Smooth muscle cell (in vitro differentiated cells): ENCODE results near the gene SH3GL2. TPM values are rescaled to one million over a fixed set of nuclear protein-coding genes. Genes with fewer than 3 reads are reported as not detected.

Experiments
- DNase-seq: peaks from one replicate; lab custom pipeline; 2025; ENCODE audit not compliant: unreplicated experiment; lab: John Stamatoyannopoulos, UW
- H2AFZ ChIP-seq: fragments of 200-600 bp; sonication (generic); 2 replicates; pipeline ENCODE4 v1.6.0; 2016; ENCODE audit warnings: antibody characterized with exemption, low read depth, mild to moderate bottlenecking
- H3F3A ChIP-seq: fragments of 200-600 bp; sonication (generic); 2 replicates; pipeline ENCODE4 v1.6.0; 2017; ENCODE audit warnings: antibody characterized with exemption, low read depth
- H3K27ac ChIP-seq: fragments of 200-600 bp; sonication (generic); 2 replicates; pipeline ENCODE4 v1.5.1; 2016; ENCODE audit warnings: low read depth, mild to moderate bottlenecking
- H3K27me3 ChIP-seq: fragments of 200-600 bp; sonication (generic); 2 replicates; pipeline ENCODE4 v1.6.1; 2016; ENCODE audit warnings: low read depth, mild to moderate bottlenecking
- H3K36me3 ChIP-seq: fragments of 200-600 bp; sonication (generic); 2 replicates; pipeline ENCODE4 v1.5.1; 2016; ENCODE audit warnings: low read depth
- H3K4me1 ChIP-seq: fragments of 200-600 bp; sonication (generic); 2 replicates; pipeline ENCODE4 v1.5.1; 2016; ENCODE audit warnings: low read depth
- H3K4me2 ChIP-seq: fragments of 200-600 bp; sonication (generic); 2 replicates; pipeline ENCODE4 v1.6.0; 2016; ENCODE audit warnings: mild to moderate bottlenecking
- H3K4me3 ChIP-seq: fragments of 200-600 bp; sonication (generic); 2 replicates; pipeline ENCODE4 v1.5.1; 2016; ENCODE audit warnings: mild to moderate bottlenecking
- H3K79me2 ChIP-seq: fragments of 200-600 bp; sonication (generic); 2 replicates; pipeline ENCODE4 v1.6.0; 2016; ENCODE audit warnings: low read depth, mild to moderate bottlenecking
- H3K9ac ChIP-seq: fragments of 200-600 bp; sonication (generic); 2 replicates; pipeline ENCODE4 v1.6.0; 2016; ENCODE audit warnings: low read depth
- H3K9me3 ChIP-seq: fragments of 200-600 bp; sonication (generic); replicated peaks from 2 replicates; pipeline ENCODE4 v1.5.1; 2016; ENCODE audit warnings: low read depth
- H4K20me1 ChIP-seq: fragments of 200-600 bp; sonication (generic); 2 replicates; pipeline ENCODE4 v1.6.0; 2016; ENCODE audit warnings: low read depth
- WGBS: methylation state at CpG from one replicate; pipeline ENCODE4 v1.1.7; 2016; ENCODE audit warnings: low lambda C conversion rate; 5-methylcytosine and 5-hydroxymethylcytosine counted together
- polyA plus RNA-seq: library from polyadenylated mRNA; unstranded; fragments of >200 nt; fragmentation: Nextera tagmentation; extraction: Ambion mirVana; gene quantifications from 2 replicates; pipeline ENCODE4 v1.2.1, GENCODE V29; 2016
- total RNA-seq: library from RNA; depleted of rRNA; stranded (reverse); fragments of >200 nt; gene quantifications from 2 replicates; pipeline ENCODE4 v1.2.3, GENCODE V29; 2014
- TF ChIP-seq, protein P1 (sequence below): fragments of 200-600 bp; sonication (generic); IDR thresholded peaks from 2 replicates; pipeline ENCODE4 v1.5.1; 2017; ENCODE audit warnings: borderline replicate concordance, mild to moderate bottlenecking, antibody characterized with exemption; ENCODE audit not compliant: insufficient read depth, poor library complexity, severe bottlenecking

Gene SH3GL2
- total and polyA plus RNA-seq, 2 experiments from 2014 or later, result not detected

DNA sequence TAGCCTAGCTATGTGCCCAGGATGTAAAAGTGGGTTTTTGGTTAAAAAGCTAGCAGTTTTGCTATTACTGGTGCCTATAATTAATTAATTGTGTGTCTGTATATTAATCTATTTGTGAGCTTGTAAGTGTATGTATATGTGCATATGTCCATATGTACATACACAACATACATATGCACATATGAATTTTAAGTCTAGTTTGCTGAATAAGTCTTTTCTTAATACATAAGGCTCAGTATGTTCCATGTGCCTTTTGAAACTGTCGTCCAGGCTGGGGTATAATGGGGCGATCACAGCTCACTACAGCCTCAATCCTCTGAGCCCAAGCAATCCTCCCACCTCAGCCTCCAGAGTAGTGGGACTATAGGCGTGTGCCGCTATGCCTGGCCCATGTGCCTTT, 10.1 kb downstream of the SH3GL2 start:
- Histone ChIP-seq H3K9me3 (no peaks in the 10 kb centered on the region), H3F3A (no peaks in the 10 kb centered on the region), H3K27me3 (peaks cover 10% of the 10 kb centered on the region), H3K4me3 (no peak overlapping the region), H3K36me3 (no peaks in the 10 kb centered on the region), H3K79me2 (no peaks in the 10 kb centered on the region), H3K27ac (no peak overlapping the region), H3K4me2 (no peak overlapping the region), H2AFZ (no peak overlapping the region), H3K9ac (no peak overlapping the region), H3K4me1 (no peaks in the 10 kb centered on the region), H4K20me1 (no peaks in the 10 kb centered on the region)
- WGBS, result 93% methylated on average over 4 of the region's 4 CpGs
- TF ChIP-seq, protein P1, sequence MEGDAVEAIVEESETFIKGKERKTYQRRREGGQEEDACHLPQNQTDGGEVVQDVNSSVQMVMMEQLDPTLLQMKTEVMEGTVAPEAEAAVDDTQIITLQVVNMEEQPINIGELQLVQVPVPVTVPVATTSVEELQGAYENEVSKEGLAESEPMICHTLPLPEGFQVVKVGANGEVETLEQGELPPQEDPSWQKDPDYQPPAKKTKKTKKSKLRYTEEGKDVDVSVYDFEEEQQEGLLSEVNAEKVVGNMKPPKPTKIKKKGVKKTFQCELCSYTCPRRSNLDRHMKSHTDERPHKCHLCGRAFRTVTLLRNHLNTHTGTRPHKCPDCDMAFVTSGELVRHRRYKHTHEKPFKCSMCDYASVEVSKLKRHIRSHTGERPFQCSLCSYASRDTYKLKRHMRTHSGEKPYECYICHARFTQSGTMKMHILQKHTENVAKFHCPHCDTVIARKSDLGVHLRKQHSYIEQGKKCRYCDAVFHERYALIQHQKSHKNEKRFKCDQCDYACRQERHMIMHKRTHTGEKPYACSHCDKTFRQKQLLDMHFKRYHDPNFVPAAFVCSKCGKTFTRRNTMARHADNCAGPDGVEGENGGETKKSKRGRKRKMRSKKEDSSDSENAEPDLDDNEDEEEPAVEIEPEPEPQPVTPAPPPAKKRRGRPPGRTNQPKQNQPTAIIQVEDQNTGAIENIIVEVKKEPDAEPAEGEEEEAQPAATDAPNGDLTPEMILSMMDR, result no peak
- DNase-seq, result no peak

DNA sequence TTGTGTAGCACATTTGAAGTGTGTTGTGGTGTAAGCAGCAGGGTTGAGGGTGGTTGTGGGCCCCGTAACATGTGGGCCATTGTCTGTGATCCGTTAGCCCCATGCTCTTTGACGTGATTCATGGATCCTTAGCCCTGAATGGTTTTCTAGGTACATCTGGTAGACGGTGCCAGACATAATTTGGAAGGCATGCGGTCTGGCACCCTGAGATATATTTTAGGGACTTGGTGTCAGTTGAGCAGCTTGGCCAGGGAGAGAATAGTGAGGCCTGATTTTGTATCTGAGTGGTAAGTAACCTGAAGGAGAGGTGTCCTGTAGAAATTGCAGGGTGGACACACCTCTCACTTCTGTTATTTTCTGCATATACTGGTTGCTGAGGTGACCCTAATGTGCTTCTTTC, 10.9 kb downstream of the SH3GL2 start:
- H3K4me2 ChIP-seq, result no peak overlapping the region
- no peaks in the 10 kb centered on the region for H4K20me1 ChIP-seq
- no peak for DNase-seq
- no peaks in the 10 kb centered on the region for H3F3A ChIP-seq
- no peak overlapping the region for H2AFZ ChIP-seq
- H3K79me2 ChIP-seq, result no peaks in the 10 kb centered on the region
- H3K4me3 ChIP-seq, result no peak overlapping the region
- H3K4me1 ChIP-seq, result no peaks in the 10 kb centered on the region
- 79% methylated on average over 5 of the region's 5 CpGs for WGBS
- H3K9ac ChIP-seq, result no peak overlapping the region
- H3K36me3 ChIP-seq, result no peaks in the 10 kb centered on the region
- no peak overlapping the region for H3K27ac ChIP-seq
- peaks cover 17% of the 10 kb centered on the region for H3K27me3 ChIP-seq
- TF ChIP-seq, protein P1, result no peak
- no peaks in the 10 kb centered on the region for H3K9me3 ChIP-seq

DNA sequence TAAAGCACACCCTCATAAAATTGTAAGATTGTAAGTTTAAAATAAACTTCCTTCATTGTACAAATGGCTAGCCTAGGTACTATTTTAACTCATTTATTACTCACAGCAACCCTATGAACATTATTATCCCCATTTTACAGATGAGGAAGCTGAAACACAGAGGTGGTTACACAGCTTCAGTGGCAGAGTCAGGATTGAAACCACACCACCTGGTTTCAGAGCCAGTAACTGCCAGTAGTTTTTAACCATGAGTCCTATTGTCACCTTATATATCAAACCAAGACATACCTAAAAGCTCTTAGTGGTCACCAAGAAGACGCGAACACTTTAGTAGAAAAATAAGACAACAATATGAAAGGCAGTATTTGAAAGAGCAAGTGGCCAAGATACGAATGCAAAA, 16.1 kb downstream of the SH3GL2 start:
- TF ChIP-seq, protein P1, result no peak
- Histone ChIP-seq H3K27ac (no peak overlapping the region), H4K20me1 (no peaks in the 10 kb centered on the region), H3F3A (no peaks in the 10 kb centered on the region), H3K4me1 (no peaks in the 10 kb centered on the region), H3K9me3 (no peaks in the 10 kb centered on the region), H3K79me2 (no peaks in the 10 kb centered on the region), H3K27me3 (peaks cover 14% of the 10 kb centered on the region), H3K36me3 (no peaks in the 10 kb centered on the region), H2AFZ (no peak overlapping the region), H3K4me3 (no peak overlapping the region), H3K4me2 (no peak overlapping the region), H3K9ac (no peak overlapping the region)
- no peak for DNase-seq
- WGBS, result 95% methylated on average over 3 of the region's 3 CpGs

DNA sequence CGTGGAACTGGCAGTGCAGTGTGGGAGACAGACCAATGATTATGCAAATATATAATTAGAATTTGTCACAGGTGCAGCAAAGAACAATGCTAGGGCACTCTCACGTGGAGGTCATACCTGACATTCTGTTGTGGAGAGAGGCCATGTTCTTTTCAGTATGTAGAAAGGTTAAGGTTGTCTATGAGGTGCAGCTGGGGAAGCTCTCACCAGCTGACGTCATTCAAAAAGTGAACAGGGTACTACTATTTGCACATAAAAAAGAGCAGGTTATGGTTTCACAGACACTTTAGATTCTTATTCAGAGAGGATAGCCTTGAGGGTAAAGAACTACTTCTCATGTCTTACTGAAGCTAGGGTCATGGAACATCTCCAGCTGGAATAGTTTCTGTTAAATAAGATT, 19.1 kb downstream of the SH3GL2 start:
- Histone ChIP-seq H2AFZ (no peak overlapping the region), H3K9me3 (no peaks in the 10 kb centered on the region), H3K79me2 (no peaks in the 10 kb centered on the region), H3K4me2 (no peak overlapping the region), H3K27me3 (peaks cover 14% of the 10 kb centered on the region), H3K36me3 (no peaks in the 10 kb centered on the region), H3K9ac (no peak overlapping the region), H3K4me3 (no peak overlapping the region), H3K4me1 (no peaks in the 10 kb centered on the region), H3K27ac (no peak overlapping the region), H4K20me1 (no peaks in the 10 kb centered on the region), H3F3A (no peaks in the 10 kb centered on the region)
- TF ChIP-seq, protein P1, result no peak
- 86% methylated on average over 3 of the region's 3 CpGs for WGBS
- DNase-seq, result no peak
